Endothelial cell (in vitro differentiated cells): ENCODE data around the gene PIK3AP1. TPM values are rescaled to one million over a fixed set of nuclear protein-coding genes. Genes with fewer than 3 reads are reported as not detected.

Experiments
- DNase-seq: peaks from one replicate; pipeline ENCODE4 v3.0.0; 2021; ENCODE audit warnings: low spot score
- H3K27ac Mint-ChIP-seq: one replicate; pipeline ENCODE4 v1.8.0; 2021; ENCODE audit warnings: mixed read lengths, inconsistent platforms; ENCODE audit not compliant: unreplicated experiment
- H3K27me3 Mint-ChIP-seq: one replicate; pipeline ENCODE4 v1.8.0; 2021; ENCODE audit warnings: mild to moderate bottlenecking, moderate library complexity, mixed read lengths, inconsistent platforms; ENCODE audit not compliant: unreplicated experiment
- H3K36me3 Mint-ChIP-seq: one replicate; pipeline ENCODE4 v1.8.0; 2021; ENCODE audit warnings: mild to moderate bottlenecking, low read depth, mixed read lengths, inconsistent platforms; ENCODE audit not compliant: unreplicated experiment
- H3K4me1 Mint-ChIP-seq: one replicate; pipeline ENCODE4 v1.8.0; 2021; ENCODE audit warnings: mild to moderate bottlenecking, mixed read lengths, inconsistent platforms; ENCODE audit not compliant: unreplicated experiment
- H3K4me3 Mint-ChIP-seq: one replicate; pipeline ENCODE4 v1.8.0; 2021; ENCODE audit warnings: mild to moderate bottlenecking, mixed read lengths, inconsistent platforms; ENCODE audit not compliant: unreplicated experiment
- H3K9me3 Mint-ChIP-seq: one replicate; pipeline ENCODE4 v1.8.0; 2021; ENCODE audit warnings: mixed read lengths, inconsistent platforms; ENCODE audit not compliant: unreplicated experiment
- CTCF ChIP-seq: fragments of 200-600 bp; sonication (generic); IDR thresholded peaks from one replicate; pipeline ENCODE4 v1.5.0; 2021; ENCODE audit warnings: antibody characterized with exemption; ENCODE audit not compliant: unreplicated experiment
- total RNA-seq: library from RNA; stranded (reverse); fragmentation: NEBNext Ultra II Directional; extraction: Animal tissue kit (Norgen Biotek cat#: 25700); gene quantifications from one replicate; pipeline ENCODE4 v1.2.1, GENCODE V29; 2021; ENCODE audit not compliant: unreplicated experiment

The PIK3AP1 gene
- total RNA-seq, 1 donor from 2014 or later: 9.0 TPM

- no peak for TF ChIP-seq CTCF
- Mint-ChIP-seq H3K27me3 (peaks cover 3% of the 10 kb centered on the region), H3K27ac (no peak overlapping the region), H3K9me3 (no peaks in the 10 kb centered on the region), H3K4me3 (no peak overlapping the region), H3K4me1 (peaks cover 23% of the 10 kb centered on the region), H3K36me3 (no peaks in the 10 kb centered on the region)
- DNase-seq: no peak
Measured at GRCh38 chr10:96619796-96620773, 100.2 kb downstream of the PIK3AP1 start.

- Mint-ChIP-seq H3K36me3 (no peaks in the 10 kb centered on the region), H3K4me1 (peaks cover 27% of the 10 kb centered on the region), H3K27me3 (peaks cover 5% of the 10 kb centered on the region), H3K9me3 (no peaks in the 10 kb centered on the region), H3K27ac (no peak overlapping the region), H3K4me3 (no peak overlapping the region)
- no peak for DNase-seq
- no peak for TF ChIP-seq CTCF
Measured at GRCh38 chr10:96619120-96619519, 101.2 kb downstream of the PIK3AP1 start.

- Mint-ChIP-seq H3K9me3 (no peaks in the 10 kb centered on the region), H3K27me3 (peaks cover 7% of the 10 kb centered on the region), H3K27ac (no peak overlapping the region), H3K36me3 (no peaks in the 10 kb centered on the region), H3K4me3 (no peak overlapping the region), H3K4me1 (peaks cover 27% of the 10 kb centered on the region)
- no peak for DNase-seq
- no peak for TF ChIP-seq CTCF
Measured at GRCh38 chr10:96618653-96619052, 101.7 kb downstream of the PIK3AP1 start.

GRCh38 chr10:96616961-96617360, 103.4 kb downstream of the PIK3AP1 start:
- no peak for DNase-seq
- H3K36me3 Mint-ChIP-seq: no peaks in the 10 kb centered on the region
- no peak overlapping the region for H3K27ac Mint-ChIP-seq
- peaks cover 27% of the 10 kb centered on the region for H3K4me1 Mint-ChIP-seq
- H3K9me3 Mint-ChIP-seq: no peaks in the 10 kb centered on the region
- no peak for TF ChIP-seq CTCF
- no peak overlapping the region for H3K4me3 Mint-ChIP-seq
- H3K27me3 Mint-ChIP-seq: peaks cover 7% of the 10 kb centered on the region

- TF ChIP-seq CTCF: no peak
- H3K9me3 Mint-ChIP-seq: no peaks in the 10 kb centered on the region
- no peak for DNase-seq
- no peaks in the 10 kb centered on the region for H3K36me3 Mint-ChIP-seq
- no peak overlapping the region for H3K27ac Mint-ChIP-seq
- no peak overlapping the region for H3K4me3 Mint-ChIP-seq
- peaks cover 8% of the 10 kb centered on the region for H3K27me3 Mint-ChIP-seq
- peaks cover 27% of the 10 kb centered on the region for H3K4me1 Mint-ChIP-seq
Measured at GRCh38 chr10:96614515-96614914, 105.8 kb downstream of the PIK3AP1 start.
